NCI-H2227 (cell line): ENCODE results near the gene APOLD1.
"Not testable (repeated sequence)": the region's sequence is repeated elsewhere in the genome, so short reads cannot be mapped to it uniquely, and the experiment has no call there.

Experiments used
- DNase-seq: peaks from one replicate; lab custom pipeline; 2025; ENCODE audit not compliant: unreplicated experiment; lab: John Stamatoyannopoulos, UW

Gene APOLD1

DNA sequence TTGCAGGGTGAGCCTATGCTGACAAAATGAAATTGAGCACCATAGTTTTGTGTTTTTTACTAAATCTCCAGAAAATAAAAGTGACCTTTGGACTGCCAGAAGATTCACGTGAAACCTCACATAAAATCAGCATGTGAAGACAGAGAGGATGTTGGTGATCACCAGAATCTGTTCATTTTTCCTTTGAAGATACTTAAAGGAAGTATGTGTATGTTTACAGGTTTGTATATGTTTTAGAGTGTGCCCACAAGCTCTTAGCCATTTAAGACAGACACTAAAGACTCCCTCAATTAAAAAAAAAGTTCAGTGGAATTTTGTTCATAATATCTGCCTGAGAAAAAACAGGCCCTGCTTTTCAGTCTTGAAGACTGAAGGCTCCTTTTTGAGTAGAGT is 53.5 kb downstream of the APOLD1 start:
- DNase-seq = no peak

- not testable (repeated sequence) for DNase-seq
Observed at GRCh38 chr12:12839439-12839838, 54.0 kb downstream of the APOLD1 start.

- no peak for DNase-seq
Observed at GRCh38 chr12:12839873-12840579, 54.6 kb downstream of the APOLD1 start.

DNA sequence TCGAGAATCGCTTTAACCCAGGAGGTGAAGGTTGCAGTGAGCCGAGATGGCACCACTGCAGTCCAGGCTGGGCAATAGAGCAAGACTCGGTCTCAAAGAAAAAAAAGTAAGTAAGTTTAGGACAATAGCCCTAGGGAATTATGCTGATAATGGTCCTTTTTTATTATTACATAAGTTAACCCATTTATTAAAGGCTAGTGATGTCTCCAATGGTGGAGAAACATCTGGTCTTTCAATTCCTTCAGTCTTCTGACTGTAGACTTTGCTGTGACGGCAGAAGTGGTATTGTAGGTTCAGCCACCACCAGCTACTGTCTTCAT is 55.1 kb downstream of the APOLD1 start:
- DNase-seq = no peak
